Skin of body (tissue), 2 donors: ENCODE results near the gene SERPINB6. TPM values are rescaled to one million over a fixed set of nuclear protein-coding genes. Genes with fewer than 3 reads are reported as not detected.
A peak's percentile ranks its signal among the peaks of the same experiment; 100 is the strongest.
"Not testable (repeated sequence)": the region's sequence is repeated elsewhere in the genome, so short reads cannot be mapped to it uniquely, and the experiment has no call there.

ENCODE experiments used
- DNase-seq: peaks from one replicate; lab custom pipeline; 2025; lab: John Stamatoyannopoulos, UW
- total RNA-seq: library from RNA; depleted of rRNA; stranded (reverse); fragments of >200 nt; gene quantifications from one replicate; pipeline ENCODE4 v1.2.3, GENCODE V29; 2014

Gene SERPINB6
- 36.9 TPM for total RNA-seq

DNA sequence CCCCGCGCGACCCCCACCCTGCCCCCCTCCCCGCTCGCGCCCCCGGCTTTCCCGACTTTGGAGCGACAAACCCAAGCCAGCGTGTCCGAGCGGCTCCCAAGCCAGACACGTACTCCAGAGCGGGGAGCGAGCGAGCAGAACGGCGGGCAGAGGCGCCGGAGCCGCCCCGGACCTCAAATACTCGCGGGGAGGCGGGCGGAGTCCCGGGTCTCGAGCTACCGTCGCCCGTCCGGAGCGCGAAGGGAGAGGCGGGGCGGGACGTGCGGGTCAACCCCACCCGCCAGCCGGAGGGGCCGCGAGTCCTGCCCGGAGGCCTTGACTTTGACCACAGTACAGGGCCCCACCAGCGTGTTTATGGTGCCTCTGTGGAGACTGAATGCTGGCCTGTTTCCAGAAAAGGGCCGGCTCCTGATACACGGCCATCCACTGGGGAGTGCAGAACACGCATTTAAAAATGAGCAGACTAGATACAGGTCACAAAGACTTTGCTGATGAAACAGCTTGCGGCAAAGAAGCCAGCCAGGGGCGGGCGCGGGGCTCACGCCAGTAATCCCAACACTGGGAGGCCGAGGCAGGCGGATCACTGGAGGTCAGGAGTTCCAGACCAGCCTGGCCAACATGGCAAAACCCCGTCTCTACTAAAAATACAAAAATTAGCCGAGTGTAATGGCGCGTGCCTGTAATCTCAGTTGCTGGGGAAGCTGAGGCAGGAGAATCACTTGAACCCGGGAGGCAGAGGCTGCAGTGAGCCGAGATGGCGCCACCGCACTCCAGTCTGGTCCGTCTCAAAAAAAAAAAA, at the start of gene SERPINB6:
TSS of gene SERPINB6 (minus strand) at position 148 of the 799 bp plus-strand sequence. CDS start 12,235 bp downstream, outside the sequence.
- peak; percentile 31 for DNase-seq

- DNase-seq: no peak
Measured at GRCh38 chr6:3019749-3020320, 48.5 kb upstream of the SERPINB6 start.

- DNase-seq: no peak
Measured at GRCh38 chr6:3019065-3019464, 47.7 kb upstream of the SERPINB6 start.

GRCh38 chr6:3017304-3017703, 45.9 kb upstream of the SERPINB6 start:
- DNase-seq: no peak

DNA sequence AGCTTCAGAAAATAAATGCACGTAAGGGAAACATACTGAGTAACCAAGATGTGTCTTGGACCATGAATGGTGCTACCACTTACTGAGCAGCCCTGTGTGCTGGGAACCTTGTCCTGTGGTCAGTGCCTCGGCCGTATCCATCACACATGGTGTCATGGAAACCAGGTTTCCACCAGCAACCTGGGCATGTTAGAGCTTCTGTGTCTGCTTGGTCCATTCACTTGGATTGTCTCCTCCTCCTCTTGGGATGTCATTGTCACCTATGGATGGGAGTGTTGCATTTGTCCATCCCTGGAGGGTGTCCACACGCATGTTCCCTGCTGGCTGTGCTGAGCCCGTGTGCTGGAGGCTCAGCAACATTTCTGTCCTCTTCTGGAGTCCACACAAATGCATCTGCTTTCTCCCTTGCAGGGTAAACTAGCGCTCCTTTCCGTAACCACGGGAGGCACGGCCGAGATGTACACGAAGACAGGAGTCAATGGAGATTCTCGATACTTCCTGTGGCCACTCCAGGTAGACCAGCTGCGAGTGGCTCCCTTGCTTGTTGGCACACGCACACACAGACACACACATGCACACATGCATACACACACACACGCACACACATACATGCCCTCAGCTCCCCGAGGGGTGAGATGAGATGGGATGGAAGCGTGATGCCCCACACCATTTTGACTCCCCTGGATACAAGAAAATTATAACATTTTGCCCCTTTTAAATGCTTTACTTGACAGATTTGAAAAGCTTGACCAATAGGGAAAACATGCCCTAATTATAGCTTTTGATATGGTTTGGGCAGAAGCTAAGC, 45.3 kb upstream of the SERPINB6 start:
- DNase-seq: no peak

DNA sequence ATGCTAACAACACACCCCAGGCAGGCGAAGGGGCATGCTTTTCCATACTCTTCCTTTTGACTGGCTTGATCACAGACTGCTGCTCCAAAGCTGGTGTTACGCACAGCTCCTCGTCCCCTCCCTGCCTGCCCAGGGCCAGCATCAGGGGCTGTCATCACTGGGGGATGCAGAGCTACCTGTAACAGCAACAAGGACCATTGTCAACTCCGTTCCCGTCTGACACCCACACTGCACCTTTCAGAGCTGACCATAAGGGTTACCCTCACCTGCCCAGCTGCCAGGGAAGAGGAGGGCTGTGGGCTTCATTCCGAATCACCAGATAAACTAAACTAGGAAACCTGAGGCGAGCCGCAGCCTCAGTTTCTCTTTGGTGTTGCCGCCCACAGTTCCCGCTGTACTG, 43.8 kb upstream of the SERPINB6 start:
- DNase-seq: no peak

DNA sequence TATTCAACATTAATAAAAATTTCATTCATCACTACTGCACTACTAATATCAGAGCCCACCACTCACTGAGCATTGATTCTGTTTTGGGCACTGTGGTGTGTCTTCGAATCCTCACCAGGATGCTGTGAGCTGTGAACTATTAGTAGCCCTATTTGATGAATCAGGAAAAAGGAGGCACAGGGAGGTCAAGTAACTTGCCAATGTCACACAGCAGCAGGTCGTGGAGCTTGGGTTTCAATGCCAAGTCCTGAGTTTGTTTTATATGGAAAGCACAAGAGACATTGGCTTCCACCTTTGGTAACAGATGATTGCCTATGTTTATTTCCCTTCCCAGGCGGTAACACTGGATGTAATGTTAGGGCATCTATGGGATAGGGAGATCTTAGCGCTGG, 43.3 kb upstream of the SERPINB6 start:
- no peak for DNase-seq

- DNase-seq: no peak
Measured at GRCh38 chr6:3013901-3014674, 42.7 kb upstream of the SERPINB6 start.

DNA sequence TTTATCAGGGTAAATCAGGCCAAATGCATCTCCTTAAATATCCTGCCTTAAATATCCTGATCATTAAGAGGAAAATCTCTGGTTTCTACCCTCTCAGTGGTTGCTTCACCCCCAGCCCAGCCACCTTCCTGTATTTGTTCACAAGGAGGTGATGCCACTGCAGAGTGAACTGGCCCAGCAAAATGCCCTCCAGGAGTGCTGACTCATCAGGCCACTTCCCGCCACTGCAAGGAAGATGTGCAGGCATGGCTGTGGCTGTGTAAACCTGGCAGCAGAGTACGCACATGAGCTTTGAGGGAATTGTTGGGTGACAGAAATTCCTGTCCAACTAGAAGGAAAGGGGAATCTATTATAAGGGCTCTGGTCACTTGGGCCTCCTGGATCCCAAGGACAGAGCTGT, 42.1 kb upstream of the SERPINB6 start:
- DNase-seq: no peak

DNA sequence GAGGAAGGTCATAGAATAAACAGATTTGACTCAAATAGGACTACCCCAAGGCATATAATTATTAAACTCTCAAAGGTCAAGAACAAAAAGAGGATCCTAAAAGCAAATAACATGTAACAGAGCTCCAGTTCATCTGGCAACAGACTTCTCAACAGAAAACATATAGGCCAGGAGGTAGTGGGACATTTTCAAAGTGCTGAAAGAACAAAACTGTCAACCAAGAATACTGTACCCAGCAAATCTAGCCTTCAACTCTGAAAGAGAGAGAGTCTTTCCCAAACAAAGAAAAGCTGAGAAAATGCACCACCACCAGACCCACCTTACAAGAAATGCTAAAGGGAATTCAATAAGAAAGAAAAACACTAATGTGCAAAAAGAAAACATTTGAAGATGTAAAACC, 40.2 kb upstream of the SERPINB6 start:
- DNase-seq: no peak

- DNase-seq: no peak
Measured at GRCh38 chr6:3011158-3011557, 39.8 kb upstream of the SERPINB6 start.

GRCh38 chr6:3009930-3010329, 38.6 kb upstream of the SERPINB6 start:
- DNase-seq: no peak

DNA sequence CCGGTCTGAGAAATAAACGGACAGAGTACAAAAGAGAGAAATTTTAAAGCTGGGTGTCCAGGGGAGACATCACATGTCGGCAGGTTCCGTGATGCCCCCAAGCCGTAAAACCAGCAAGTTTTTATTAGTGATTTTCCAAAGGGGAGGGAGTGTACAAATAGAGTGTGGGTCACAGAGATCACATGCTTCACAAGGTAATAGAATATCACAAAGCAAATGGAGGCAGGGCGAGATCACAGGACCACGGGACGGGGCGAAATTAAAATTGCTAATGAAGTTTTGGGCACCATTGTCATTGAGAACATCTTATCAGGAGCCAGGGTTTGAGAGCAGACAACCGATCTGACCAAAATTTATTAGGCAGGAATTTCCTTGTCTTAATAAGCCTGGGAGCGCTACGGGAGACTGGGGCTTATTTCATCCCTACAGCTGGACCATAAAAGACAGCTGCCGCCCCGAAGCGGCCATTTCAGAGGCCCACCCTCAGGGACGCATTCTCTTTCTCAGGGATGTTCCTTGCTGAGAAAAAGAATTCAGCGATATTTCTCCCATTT, 37.4 kb upstream of the SERPINB6 start:
- not testable (repeated sequence) for DNase-seq

GRCh38 chr6:3007571-3007970, 36.2 kb upstream of the SERPINB6 start:
- no peak for DNase-seq

DNA sequence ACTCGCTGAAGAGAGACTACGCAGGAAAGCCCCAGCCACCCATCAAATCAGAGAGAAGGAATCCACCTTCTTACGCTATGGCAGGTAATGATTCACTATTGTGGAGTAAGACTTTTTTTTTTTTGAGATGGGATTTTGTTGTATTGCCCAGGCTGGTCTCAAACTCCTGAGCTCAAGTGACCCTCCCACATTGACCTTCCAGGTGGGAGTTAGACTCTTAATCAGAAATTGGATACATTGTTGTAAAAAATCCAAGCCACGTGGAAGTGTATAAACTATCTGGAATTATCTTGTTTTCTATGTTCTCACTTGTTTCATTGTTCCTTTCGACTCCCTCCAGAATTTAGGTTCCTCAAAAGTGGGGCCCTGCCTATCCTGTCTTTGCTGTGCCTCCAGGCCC, 35.1 kb upstream of the SERPINB6 start:
- no peak for DNase-seq

GRCh38 chr6:3005874-3006273, 34.5 kb upstream of the SERPINB6 start:
- no peak for DNase-seq

DNA sequence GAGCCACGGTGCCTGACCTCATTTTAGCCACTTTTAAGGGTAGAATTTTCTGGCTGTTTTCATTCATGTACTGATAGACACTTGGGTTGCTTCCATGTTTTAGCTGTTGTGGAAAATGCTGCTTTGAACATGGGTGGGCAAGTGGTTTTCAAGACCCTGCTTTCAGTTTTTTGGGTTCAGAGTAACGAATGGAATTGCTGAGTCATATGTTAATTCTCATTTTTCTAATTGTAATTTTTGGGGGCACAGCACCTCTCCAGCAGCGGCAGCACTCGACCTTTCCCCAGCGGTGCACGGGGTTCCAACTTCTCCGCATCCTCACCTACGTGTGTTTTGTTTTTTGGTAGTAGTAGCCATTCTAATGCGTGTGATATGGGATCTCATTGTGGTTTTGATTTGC, 33.7 kb upstream of the SERPINB6 start:
- DNase-seq: no peak

- DNase-seq: not testable (repeated sequence)
Measured at GRCh38 chr6:3003226-3003625, 31.9 kb upstream of the SERPINB6 start.

DNA sequence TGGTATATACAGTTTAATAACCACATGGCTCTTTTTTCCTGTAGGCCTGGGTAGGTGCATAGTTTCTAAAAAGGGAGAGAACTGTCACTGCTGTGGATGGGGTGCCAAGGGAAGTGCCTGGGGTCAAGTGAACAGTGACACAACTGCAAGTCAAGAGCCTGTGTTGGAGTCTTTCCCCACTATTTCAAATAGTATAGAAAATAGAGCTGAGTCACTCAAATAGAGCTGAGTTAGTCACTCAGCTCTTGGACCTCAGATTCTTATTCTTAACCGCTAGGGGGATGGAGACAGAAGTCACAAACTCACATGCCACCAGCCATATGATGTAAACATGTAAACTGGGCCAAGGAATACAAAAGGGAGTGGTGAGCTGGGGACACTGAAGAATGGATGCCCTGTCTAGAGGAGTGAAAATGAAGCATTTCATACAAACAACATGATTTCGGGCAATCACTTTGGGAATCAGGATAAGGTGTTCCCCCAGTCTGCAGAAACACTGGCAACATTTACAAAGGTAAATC, 30.5 kb upstream of the SERPINB6 start:
- peak; percentile 21 for DNase-seq

DNA sequence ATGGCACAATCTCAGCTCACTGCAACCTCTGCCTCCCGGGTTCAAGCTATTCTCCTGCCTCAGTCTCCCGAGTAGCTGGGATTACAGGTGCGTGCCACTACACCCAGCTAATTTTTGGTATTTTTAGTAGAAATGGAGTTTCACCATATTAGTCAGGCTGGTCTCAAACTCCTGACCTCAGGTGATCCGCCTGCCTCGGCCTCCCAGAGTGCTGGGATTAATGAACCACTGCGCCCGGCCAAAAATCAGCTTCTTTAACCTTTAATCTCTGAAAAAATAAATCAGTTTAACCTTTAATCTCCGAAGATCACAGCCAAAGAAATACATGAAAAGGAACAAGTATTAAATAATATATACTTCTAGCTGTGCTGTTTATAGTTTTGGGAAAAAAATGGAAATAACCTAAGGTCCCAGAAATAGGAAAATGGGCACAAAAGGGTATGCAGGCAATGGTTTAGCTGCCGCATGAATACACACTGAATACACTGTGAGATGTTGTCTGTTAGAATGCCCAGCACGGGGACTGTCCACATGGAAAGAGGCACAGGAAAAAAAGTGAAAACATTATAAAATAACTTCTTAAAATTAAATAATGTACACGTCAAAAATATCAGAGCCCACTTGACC, 29.9 kb upstream of the SERPINB6 start:
- no peak for DNase-seq
